ENCODE data around the gene DNAAF6. TPM values are rescaled to one million over a fixed set of nuclear protein-coding genes. Genes with fewer than 3 reads are reported as not detected.
"Not testable (repeated sequence)": the region's sequence is repeated elsewhere in the genome, so short reads cannot be mapped to it uniquely, and the experiment has no call there.

Gene DNAAF6
- polyA plus RNA-seq, 1 donor from 2014 or later: not detected

GRCh38 chrX:107197319-107197718, 9.1 kb upstream of the DNAAF6 start:
- Histone ChIP-seq H3K4me2 (ENCODE audit: low read length) (no peak overlapping the region), H3K27ac (ENCODE audit: low read length) (no peak overlapping the region), H3K4me3 (ENCODE audit: low read length) (no peak overlapping the region), H3K79me2 (replicated peaks; ENCODE audit: insufficient read depth, low read length) (no peaks in the 10 kb centered on the region), H3F3A (ENCODE audit: insufficient read depth, low read length, poor library complexity, severe bottlenecking) (no peaks in the 10 kb centered on the region), H2AFZ (ENCODE audit: low read depth, low read length) (no peak overlapping the region), H3K9me3 (ENCODE audit: low read length) (no peaks in the 10 kb centered on the region), H3K36me3 (ENCODE audit: insufficient read depth, low read length) (no peaks in the 10 kb centered on the region), H3K27me3 (ENCODE audit: insufficient read depth, low read depth, low read length) (no peaks in the 10 kb centered on the region), H4K20me1 (ENCODE audit: insufficient read depth) (no peaks in the 10 kb centered on the region), H3K9ac (ENCODE audit: low read length) (no peak overlapping the region), H3K9me2 (ENCODE audit: insufficient read depth, low read length) (no peaks in the 10 kb centered on the region)
- no peak for TF ChIP-seq TAF1 (IDR thresholded peaks at IDR 0.05; ENCODE audit: low read depth)
- TF ChIP-seq EZH2 (IDR thresholded peaks at IDR 0.05; ENCODE audit: borderline replicate concordance, insufficient read depth, low read length, poor library complexity, severe bottlenecking): no peak
- TF ChIP-seq SMC3 (conservative IDR thresholded peaks at IDR 0.05; ENCODE audit: poor library complexity): no peak
- no peak for TF ChIP-seq POLR2AphosphoS5 (IDR thresholded peaks at IDR 0.05)
- TF ChIP-seq, protein P1, sequence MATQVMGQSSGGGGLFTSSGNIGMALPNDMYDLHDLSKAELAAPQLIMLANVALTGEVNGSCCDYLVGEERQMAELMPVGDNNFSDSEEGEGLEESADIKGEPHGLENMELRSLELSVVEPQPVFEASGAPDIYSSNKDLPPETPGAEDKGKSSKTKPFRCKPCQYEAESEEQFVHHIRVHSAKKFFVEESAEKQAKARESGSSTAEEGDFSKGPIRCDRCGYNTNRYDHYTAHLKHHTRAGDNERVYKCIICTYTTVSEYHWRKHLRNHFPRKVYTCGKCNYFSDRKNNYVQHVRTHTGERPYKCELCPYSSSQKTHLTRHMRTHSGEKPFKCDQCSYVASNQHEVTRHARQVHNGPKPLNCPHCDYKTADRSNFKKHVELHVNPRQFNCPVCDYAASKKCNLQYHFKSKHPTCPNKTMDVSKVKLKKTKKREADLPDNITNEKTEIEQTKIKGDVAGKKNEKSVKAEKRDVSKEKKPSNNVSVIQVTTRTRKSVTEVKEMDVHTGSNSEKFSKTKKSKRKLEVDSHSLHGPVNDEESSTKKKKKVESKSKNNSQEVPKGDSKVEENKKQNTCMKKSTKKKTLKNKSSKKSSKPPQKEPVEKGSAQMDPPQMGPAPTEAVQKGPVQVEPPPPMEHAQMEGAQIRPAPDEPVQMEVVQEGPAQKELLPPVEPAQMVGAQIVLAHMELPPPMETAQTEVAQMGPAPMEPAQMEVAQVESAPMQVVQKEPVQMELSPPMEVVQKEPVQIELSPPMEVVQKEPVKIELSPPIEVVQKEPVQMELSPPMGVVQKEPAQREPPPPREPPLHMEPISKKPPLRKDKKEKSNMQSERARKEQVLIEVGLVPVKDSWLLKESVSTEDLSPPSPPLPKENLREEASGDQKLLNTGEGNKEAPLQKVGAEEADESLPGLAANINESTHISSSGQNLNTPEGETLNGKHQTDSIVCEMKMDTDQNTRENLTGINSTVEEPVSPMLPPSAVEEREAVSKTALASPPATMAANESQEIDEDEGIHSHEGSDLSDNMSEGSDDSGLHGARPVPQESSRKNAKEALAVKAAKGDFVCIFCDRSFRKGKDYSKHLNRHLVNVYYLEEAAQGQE (IDR thresholded peaks at IDR 0.05; ENCODE audit: borderline replicate concordance): no peak

DNA sequence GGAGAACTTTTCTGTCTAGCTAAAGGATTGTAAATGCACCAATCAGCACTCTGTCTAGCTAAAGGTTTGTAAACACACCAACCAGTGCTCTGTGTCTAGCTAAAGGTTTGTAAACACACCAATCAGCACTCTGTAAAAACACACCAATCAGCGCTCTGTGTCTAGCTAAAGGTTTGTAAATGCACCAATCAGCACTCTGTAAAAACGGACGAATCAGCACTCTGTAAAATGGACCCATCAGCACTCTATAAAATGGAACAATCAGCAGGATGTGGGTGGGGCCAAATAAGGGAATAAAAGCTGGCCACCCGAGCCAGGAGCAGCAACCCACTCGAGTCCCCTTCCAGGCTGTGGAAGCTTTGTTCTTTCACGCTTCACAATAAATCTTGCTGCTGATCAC, 8.3 kb upstream of the DNAAF6 start:
- not testable (repeated sequence) for H3F3A ChIP-seq (ENCODE audit: insufficient read depth, low read length, poor library complexity, severe bottlenecking); H3K4me3 ChIP-seq (ENCODE audit: low read length); H3K9me3 ChIP-seq (ENCODE audit: low read length); H3K27me3 ChIP-seq (ENCODE audit: insufficient read depth, low read depth, low read length); H3K4me2 ChIP-seq (ENCODE audit: low read length); H3K9me2 ChIP-seq (ENCODE audit: insufficient read depth, low read length); H3K9ac ChIP-seq (ENCODE audit: low read length); H3K27ac ChIP-seq (ENCODE audit: low read length); H3K36me3 ChIP-seq (ENCODE audit: insufficient read depth, low read length); H4K20me1 ChIP-seq (ENCODE audit: insufficient read depth); H3K79me2 ChIP-seq (replicated peaks; ENCODE audit: insufficient read depth, low read length); H2AFZ ChIP-seq (ENCODE audit: low read depth, low read length)

DNA sequence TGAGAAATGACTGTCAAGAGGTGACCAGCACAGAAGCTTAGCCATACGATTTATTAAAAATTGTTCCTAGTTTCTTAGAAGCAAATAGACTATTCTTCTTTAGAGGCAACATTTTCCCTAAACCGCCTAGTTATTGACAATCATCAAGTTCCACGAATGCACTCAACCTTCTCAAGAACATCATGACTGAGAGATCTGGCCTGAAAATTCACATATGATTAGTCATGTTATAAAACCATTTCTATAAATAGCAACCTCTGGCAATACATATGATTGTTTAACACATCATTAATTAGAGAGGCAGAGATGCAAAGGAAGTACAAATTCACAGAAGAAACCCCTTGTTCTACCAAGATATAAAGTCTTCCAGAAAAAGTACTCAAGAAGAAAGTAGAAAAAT, 6.9 kb upstream of the DNAAF6 start:
- no peaks in the 10 kb centered on the region for H3F3A ChIP-seq (ENCODE audit: insufficient read depth, low read length, poor library complexity, severe bottlenecking)
- no peak overlapping the region for H3K4me2 ChIP-seq (ENCODE audit: low read length)
- no peaks in the 10 kb centered on the region for H3K79me2 ChIP-seq (replicated peaks; ENCODE audit: insufficient read depth, low read length)
- no peaks in the 10 kb centered on the region for H4K20me1 ChIP-seq (ENCODE audit: insufficient read depth)
- H3K27me3 ChIP-seq (ENCODE audit: insufficient read depth, low read depth, low read length): no peaks in the 10 kb centered on the region
- H3K36me3 ChIP-seq (ENCODE audit: insufficient read depth, low read length): no peaks in the 10 kb centered on the region
- H3K9ac ChIP-seq (ENCODE audit: low read length): no peak overlapping the region
- no peak overlapping the region for H2AFZ ChIP-seq (ENCODE audit: low read depth, low read length)
- no peak for TF ChIP-seq TAF1 (IDR thresholded peaks at IDR 0.05; ENCODE audit: low read depth)
- TF ChIP-seq SMC3 (conservative IDR thresholded peaks at IDR 0.05; ENCODE audit: poor library complexity): no peak
- TF ChIP-seq EZH2 (IDR thresholded peaks at IDR 0.05; ENCODE audit: borderline replicate concordance, insufficient read depth, low read length, poor library complexity, severe bottlenecking): no peak
- TF ChIP-seq POLR2AphosphoS5 (IDR thresholded peaks at IDR 0.05): no peak
- TF ChIP-seq, protein P1 (IDR thresholded peaks at IDR 0.05; ENCODE audit: borderline replicate concordance): no peak
- no peak for TF ChIP-seq EP300 (conservative IDR thresholded peaks at IDR 0.05; ENCODE audit: poor library complexity, severe bottlenecking)
- TF ChIP-seq CTCF (IDR thresholded peaks at IDR 0.05; ENCODE audit: poor library complexity, severe bottlenecking): no peak
- no peak for TF ChIP-seq RAD21 (conservative IDR thresholded peaks at IDR 0.05)
- no peak for TF ChIP-seq MXI1 (conservative IDR thresholded peaks at IDR 0.05; ENCODE audit: poor library complexity, severe bottlenecking)
- H3K4me3 ChIP-seq (ENCODE audit: low read length): no peak overlapping the region
- H3K27ac ChIP-seq (ENCODE audit: low read length): no peak overlapping the region
- no peaks in the 10 kb centered on the region for H3K9me3 ChIP-seq (ENCODE audit: low read length)
- H3K9me2 ChIP-seq (ENCODE audit: insufficient read depth, low read length): no peaks in the 10 kb centered on the region
